ENCODE measurements around the gene PAMR1. TPM values are rescaled to one million over a fixed set of nuclear protein-coding genes. Genes with fewer than 3 reads are reported as not detected.

Gene PAMR1
- total RNA-seq, 1 donor from 2014 or later: 12.4 TPM

DNA sequence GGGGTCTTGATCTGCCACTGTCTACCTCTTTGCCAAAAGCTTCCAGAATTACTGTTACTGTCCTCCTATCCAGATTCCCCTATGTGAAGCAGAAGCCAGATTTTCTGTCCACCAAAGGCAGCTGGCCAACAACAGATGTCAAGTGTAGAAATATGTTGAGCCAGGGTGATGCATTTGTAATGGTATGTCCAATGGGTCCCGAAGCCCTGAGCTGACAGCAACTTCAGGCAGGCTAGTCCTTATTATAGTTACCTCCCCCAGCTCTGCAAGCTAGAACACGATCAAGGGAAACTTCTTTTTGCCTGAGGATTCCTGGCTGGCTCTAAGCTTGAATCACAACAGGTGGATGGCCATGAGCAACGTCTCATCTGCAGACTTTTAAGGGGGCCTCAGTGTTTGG, 10.2 kb downstream of the PAMR1 start:
- no peak for DNase-seq
- intact Hi-C loops (cut with micrococcal nuclease): no loop called here
- no peak for ATAC-seq

DNA sequence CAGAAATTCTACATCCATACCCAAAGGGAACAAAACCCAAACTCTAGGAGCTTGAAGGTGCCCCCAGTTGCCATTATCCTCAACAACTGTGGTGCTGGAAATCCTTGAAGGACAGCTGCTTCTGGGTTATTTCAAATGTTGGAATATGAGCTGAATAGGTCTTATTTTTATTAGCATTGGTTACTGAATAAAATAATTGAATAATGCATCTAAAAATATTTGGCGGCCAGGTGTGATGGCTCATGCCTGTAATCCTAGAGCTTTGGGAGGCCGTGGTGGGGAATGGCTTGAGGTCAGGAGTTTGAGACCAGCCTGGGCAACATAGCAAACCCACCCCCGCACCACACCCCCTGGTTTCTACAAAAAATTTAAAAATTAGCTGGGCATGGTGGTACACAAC, 10.9 kb downstream of the PAMR1 start:
- ATAC-seq: no peak
- no peak for DNase-seq
- intact Hi-C loops (cut with micrococcal nuclease): no loop called here

DNA sequence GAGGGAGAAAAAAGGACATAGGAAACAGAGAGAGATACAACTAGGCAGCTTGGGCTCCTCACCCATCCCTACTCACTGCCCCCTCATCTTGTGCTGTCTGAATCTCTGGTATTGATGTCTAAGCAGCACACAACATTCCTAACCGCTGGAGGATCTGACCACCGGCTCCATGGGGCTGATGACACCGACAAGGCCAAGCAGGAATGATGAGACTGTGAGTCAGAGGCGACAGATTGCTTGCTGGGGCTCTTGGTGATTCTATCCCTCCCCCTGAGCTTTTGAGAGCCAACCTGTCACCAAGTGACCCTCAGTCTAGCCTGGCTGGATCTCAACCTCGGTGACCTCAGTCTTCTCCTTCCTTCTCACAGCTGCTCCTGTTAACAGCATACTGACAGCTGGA, 13.8 kb downstream of the PAMR1 start:
- intact Hi-C loops (cut with micrococcal nuclease): no loop called here
- DNase-seq: no peak
- no peak for ATAC-seq

DNA sequence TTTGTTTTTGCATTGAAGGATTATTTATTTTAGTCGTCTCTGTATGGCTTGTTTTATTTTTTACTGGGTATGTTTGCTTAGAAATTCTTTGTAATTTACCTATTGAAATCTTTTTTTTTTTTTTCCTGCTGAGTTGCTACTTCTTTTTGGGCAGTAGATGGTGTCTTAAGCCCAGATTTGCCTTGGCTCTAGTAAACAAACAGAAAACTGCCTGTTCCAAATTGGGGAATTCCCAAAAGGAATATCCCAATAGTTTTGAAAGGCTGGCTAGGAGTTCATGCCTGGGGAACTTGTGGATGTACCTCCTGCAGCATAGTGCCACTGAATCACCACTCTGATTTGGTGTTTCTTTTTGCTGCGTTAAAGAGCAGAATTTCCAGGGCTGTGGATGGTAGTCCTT, 17.7 kb downstream of the PAMR1 start:
- DNase-seq (no peak), ATAC-seq (no peak)
- intact Hi-C loops (cut with micrococcal nuclease): no loop called here

DNA sequence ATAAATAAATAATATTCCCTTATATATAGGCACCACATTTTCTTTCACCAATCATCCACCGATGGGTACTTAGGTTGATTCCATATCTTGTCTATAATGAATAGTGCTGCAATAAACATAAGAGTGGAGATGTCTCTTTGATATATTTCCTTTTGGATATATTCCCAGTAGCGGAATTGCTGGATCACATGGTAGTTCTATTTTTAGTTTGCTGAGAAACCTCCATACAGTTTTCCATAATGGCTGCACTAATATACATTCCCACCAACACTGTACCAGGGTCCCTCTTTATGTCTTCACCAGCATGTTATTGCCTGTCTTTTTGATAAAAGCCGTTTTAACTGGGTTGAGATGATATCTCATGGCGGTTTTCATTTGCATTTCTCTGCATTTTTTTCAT, 23.6 kb downstream of the PAMR1 start:
- no peak for DNase-seq
- ATAC-seq: no peak
- intact Hi-C loops (cut with micrococcal nuclease): no loop called here

DNA sequence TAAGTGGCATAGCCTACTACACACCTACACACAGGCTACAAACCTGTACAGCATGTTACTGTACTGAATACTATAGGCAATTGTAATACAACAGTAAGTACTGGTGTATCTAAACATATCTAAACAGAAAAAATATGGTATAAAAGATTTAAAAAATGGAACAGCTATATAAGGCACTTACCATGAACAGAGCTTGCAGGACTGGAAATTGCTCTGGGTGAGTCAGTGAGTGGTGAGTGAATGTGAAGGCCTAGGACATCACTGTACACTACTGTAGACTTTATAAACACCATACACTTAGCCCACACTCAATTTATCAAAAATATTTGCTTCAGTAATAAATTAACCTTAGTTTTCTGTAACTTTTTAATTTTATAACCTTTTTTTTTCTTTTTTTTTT, 24.7 kb downstream of the PAMR1 start:
- ATAC-seq (no peak), DNase-seq (no peak)
- intact Hi-C loops (cut with micrococcal nuclease): no loop called here

DNA sequence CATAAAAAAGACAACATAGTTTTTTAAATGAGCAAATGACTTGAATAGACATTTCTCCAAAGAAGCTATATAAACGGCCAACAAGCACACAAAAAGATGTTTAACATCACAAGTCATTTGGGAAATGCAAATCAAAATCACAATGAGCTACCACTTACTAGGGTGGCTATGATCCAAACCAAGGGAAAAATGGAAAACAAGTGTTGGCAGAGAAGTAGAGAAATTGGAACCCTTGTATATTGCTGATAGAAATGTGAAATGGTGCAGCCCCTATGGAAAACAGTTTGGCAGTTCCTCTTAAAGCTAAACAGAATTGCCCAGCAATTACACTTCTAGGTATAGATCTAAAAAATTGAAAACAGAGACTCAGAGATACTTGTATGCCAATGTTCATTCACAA, 29.0 kb downstream of the PAMR1 start:
- intact Hi-C loops (cut with micrococcal nuclease): no loop called here
- DNase-seq: no peak

DNA sequence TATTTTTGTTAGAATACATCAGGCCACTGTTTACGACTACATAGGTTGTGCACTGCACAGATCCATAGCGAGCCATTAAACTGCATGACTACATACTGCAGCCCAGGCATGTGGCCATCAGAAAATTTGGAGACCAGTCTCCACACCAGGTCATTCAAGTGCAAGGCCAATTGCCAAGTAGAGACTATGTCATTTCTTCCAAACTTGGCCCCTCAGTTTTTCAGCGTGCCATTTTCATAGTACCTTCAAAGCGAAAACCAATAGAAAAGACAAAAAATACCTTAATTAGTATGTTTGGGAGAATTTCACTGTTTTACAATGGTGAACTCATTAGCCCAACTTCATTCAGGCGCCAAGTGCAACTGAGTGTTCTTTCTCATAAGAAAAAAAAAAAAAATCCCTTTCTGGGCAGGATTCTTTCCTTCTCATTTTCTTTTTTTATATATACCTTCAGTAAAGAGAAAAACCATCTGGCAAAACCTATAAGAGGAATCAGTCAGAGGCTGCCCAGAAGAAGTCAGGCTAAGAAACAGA, 30.4 kb downstream of the PAMR1 start:
- ATAC-seq (no peak), DNase-seq (no peak)
- intact Hi-C loops (cut with micrococcal nuclease): no loop called here

More for the DNA sequence above, 29.0 kb downstream of the PAMR1 start:
- no peak for ATAC-seq

DNA sequence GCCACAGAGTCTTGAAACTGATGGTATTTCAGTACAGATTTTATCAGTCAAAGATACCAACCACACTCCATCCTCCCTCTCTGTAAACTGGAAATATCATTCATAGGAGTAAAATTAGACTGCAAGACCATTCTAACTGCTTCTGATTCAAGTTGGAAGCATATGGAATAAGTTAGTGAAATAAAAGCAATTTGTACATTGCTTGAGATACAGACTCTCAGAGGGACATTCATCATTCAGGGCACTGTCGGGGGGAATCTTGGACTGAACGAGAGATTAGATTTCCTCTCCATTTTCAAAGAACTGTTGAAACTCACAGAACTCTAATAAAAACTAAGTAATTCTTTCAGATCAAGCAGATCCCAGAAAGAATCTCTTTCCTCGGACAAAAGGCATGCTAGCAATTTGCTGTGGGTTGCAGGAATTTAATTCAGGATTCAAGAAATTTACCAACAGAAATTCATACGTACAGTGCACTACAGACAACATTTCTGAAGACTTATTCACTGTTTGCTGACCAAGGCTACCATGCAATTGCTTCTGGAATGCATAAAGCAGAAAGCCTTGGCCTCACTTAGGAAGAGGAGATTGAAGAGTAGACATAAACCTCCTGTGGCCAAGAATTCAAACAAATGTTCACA, 34.1 kb downstream of the PAMR1 start:
- intact Hi-C loops (cut with micrococcal nuclease): no loop called here
- no peak for DNase-seq
- no peak for ATAC-seq

DNA sequence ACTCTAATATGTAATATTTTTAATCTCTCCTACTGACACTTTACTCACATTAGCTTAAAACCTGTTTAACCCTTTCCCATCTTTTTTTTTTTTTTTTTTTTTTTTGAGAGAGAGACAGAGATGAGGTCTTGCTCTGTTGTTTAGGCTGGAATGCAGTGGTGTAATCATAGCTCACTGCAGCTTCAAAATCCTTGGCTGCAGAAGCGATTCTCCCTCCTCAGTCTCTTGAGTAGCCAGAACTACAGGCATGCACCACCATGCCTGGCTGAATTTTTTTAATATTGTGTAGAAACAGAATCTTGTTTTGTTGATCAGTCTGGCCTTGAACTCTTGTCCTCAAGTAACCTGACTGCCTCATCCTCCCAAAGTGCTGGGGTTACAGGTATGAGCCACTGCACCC, 37.3 kb downstream of the PAMR1 start:
- ATAC-seq (peak; percentile 68), DNase-seq (no peak)
- intact Hi-C loops (cut with micrococcal nuclease): no loop called here

DNA sequence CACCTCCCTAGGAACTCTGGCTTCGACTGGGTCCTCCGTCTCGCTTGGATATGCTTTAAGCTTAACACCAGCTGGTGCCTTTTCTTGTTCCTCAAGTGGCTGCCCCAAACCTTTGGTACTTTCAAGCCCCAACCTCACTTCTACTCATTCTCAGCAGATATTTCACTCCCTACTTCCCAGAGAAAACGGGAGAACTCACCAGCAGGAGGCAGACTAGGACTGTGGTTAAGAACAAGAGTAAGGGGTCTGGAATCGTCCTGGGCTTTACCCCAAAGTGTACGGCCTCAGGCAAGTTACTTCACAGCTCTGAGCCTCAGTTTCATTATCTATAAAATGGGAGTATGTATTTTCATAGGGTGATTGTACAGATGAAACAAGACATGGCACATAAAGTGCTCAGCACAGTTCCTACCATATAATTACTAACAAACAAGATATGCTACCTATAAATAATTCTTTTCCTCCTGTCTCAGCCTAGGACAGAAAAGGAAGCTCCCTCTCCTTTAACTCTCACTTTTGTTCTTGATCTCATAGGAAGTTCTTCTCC, 37.8 kb downstream of the PAMR1 start:
- DNase-seq (no peak), ATAC-seq (peak; percentile 58)
- intact Hi-C loops (cut with micrococcal nuclease): no loop called here

DNA sequence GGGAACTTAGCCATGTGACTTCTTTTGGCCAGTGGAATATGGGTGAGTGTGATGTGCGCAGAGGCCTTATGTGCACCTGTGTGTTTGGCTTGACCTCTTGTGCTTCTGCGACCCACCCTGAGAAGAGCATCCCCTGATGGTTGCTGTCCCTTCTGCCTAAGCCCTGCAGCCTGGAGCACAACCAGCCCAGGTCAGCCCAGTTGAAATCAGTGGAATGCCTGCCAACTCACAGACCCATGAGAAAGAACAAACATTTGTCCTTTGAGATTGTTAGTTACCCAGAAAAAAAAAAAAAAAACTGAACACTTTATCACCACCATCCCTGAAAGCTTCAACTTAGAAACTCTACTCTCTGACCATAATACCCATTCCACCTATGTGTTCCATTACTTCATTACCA, 38.5 kb downstream of the PAMR1 start:
- ATAC-seq (no peak), DNase-seq (no peak)
- intact Hi-C loops (cut with micrococcal nuclease): no loop called here

DNA sequence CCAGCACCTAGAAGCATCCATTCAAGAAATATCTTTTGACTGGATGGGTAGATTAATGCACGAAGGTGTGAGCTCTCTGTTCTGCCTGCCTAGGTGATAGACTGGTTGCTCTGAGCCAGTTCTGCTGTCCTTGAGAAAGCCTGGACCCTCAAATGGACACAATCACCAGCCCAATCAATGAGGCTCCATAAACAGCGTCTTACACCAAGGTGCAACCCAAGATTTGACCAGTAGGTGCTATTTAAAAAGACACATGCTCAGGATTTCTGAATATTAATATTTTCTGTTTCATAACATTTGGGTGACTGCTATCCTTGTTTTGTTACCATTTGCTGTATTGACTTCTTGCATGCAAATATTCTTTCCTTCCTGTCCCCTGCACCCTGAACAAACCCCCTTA, 39.0 kb downstream of the PAMR1 start:
- no peak for DNase-seq
- intact Hi-C loops (cut with micrococcal nuclease): no loop called here
- no peak for ATAC-seq

DNA sequence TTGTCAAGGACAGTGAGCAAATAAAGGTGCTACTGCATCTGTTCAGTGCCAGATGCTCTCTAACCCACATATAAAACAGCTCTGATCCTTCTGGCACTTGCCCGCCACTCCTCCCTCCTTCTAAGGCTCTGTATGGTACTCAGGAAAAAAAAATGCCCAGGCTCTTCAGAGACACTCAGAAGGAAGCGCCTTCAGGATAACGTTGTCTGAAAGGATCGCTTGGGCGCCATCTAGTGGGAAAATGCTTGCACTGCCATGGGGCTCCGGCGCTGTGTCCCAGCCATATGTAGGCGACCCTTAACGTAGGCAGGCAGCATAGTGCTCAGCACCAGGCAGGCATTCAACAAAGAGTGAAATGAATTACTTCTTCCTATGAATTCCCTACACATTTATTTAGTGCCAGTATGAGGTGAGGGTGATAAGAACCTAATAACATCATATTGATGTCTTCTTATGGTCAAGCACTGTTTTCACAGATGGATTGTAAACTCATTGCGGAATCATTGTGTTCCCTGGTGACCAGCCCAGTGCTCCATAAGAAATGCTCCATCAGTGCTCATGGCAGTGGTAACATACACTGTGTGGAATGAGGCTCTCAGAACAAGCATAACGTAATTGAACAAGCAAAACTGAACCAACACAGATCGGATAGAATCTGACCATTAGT, 39.6 kb downstream of the PAMR1 start:
- ATAC-seq: peak; percentile 89
- DNase-seq: peak; percentile 80
- intact Hi-C loops (cut with micrococcal nuclease): no loop called here

DNA sequence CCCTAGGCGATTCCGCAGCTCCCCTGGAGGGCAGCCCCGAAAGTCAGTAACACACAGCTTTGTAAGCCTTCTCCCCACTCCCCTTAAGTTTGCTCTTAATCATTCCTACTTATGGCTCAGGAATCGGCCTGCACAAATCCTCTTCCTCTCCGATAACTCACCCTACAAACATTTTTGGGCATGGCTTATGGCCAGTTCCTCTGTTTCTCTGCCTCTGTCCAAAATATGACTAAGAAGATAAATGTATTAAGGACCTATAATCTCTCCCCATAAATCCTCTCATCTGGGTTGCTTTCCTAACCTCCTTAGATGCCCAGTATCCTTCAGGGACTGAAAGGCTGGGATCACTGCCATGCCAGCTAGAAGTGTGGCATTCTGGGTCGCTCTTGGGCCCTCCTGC, 41.0 kb downstream of the PAMR1 start:
- ATAC-seq: no peak
- intact Hi-C loops (cut with micrococcal nuclease): no loop called here

DNA sequence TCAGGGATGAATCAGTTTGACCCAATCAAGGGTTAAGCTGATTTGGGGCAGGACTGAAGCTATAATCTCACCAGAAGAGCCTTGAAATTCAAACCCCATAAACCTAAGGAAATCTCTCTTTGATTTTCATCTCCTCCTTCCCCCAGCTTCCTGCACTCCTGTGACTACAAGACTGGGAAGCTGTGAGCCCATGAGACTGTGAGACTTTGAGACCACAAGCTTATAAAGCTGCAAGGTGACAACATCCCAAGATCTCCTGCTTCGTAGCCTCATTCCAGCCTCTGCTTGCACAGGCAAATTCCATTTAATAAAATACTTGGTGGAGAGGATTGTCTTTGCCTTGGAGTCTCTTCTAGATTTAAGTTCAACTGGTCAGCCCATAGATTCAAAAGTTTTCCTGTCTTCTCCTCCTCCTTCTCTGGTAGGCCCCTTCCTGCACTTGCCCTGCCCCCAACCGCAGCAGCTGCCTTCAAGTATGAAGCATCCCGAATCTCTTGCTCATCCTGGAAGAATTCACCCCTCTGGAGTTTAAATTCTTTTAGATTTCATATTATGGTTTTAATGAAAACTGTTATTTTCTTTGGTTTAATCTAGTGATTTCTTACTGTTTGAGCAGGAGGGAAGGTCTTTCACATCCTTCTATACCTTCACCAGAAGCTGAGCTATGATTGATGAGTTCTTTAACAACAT, 42.1 kb downstream of the PAMR1 start:
- ATAC-seq (no peak), DNase-seq (no peak)
- intact Hi-C loops (cut with micrococcal nuclease): no loop called here

More for the DNA sequence above, 41.0 kb downstream of the PAMR1 start:
- DNase-seq: no peak

DNA sequence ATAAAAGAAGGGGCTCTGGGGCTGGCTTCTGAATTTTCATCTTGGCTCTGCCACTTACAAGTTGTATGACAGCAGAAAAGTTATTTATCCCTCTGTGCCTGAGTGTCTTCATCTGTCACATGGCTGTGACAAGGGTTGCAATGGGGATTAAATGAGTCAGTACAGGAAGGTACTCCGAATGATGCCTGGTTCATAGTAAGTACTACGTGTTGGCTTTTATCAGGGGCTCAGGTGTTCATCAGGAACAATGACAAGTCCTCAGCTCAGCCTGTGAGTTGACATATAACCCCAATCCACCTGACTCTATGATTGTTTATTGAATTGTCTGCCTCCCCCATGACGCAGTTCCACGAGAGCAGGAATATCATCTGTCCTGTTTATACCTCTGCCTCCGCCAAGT, 45.7 kb downstream of the PAMR1 start:
- no peak for DNase-seq
- intact Hi-C loops (cut with micrococcal nuclease): no loop called here
- ATAC-seq: no peak

DNA sequence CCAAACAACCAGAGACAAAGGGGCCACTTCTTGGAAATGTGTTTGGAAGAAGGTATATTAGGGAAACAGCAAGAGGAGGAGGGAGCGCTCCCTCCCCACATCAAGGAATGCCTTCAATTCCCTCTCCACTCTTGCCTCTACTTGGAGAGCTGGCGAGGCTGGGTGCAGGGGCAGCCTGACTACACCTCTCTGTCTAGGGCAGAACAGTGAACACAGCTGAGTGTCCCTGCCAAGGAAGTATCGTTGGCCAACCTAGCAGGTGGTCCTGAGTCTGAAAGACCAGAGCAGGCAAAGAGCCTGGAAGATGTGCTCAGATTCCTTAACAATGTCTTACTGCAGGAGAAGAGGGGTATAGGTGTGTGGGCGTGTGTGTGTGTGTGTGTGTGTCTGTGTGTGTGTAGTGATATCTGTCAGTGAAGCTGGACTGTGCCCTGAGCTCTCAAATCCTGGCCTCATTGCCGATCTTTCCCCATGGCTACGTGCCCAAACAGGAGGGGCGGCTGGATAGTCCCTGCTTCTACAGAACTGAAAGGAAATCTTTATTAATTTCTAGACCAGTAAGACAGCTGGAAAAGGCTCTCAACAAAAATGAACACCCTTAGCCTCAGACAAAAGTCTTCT, 46.8 kb downstream of the PAMR1 start:
- peak; percentile 23 for ATAC-seq
- DNase-seq: peak; percentile 35
- intact Hi-C loops (cut with micrococcal nuclease): no loop called here

DNA sequence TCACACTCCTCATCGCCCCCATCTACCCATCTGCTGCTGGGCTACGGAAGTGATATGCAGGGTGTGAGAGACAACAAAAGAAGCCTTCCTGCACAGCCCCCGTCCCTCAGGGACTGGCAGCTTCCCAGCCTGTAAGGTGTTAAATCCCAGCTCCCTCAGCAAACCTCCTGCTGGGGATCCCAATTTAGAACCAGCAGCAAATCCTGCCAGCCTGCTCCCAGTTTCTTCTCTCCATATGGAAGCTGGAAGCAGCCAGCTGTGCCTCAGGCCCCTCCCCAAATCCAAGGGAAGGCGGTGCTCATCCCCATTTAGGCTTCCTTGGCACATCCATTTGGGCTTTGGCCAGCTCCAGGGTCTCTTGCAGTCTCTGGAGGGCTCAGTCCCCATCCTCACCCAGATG, 47.5 kb downstream of the PAMR1 start:
- ATAC-seq: no peak
- intact Hi-C loops (cut with micrococcal nuclease): no loop called here

DNA sequence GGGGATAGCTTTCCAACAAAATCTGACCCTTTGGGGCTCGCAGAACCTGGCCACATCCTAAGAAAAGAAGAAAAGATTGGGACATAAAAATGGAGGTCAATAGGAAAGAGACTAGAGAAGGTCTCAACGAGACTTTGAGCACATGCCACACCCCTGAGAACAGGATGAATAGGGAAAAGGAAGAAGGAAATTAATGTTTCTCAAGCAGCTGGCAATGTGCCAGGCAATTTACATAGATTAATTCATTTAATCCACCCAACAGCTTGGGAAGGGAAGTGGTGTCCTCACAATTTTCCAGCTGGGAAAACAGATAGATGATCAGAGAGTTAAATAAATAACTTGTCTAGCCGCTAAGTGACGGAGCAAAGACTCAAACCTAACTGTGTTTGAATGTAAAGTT, 50.7 kb downstream of the PAMR1 start:
- DNase-seq: no peak
- intact Hi-C loops (cut with micrococcal nuclease): no loop called here
- no peak for ATAC-seq

More for the DNA sequence above, 47.5 kb downstream of the PAMR1 start:
- no peak for DNase-seq
